ENCODE results near the gene PARVA. TPM values are rescaled to one million over a fixed set of nuclear protein-coding genes. Genes with fewer than 3 reads are reported as not detected.
A peak's percentile ranks its signal among the peaks of the same experiment; 100 is the strongest.

Gene PARVA
- total RNA-seq, 4 donors from 2014 or later = 167 to 245 (median 240) TPM

DNA sequence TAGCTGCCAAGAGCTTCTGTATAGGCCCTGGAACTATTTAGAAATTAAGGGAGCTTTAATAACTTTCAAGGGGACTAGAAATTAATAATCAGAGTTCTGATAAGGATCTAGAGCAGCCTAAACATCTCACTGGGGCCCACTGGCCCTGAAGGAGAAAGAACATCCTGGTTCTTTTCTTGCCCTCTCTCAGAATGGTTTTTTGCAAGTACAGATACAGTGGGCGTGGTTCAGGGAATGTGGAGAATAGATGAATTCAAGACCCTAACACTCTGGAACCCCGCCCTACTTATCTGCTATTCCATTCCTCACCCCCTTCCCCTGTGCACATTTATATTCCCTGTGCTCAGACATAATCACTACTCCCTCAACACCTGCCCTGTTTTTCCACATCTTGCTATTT is 90.2 kb downstream of the PARVA start:
- no peak for ATAC-seq
- no peaks in the 10 kb centered on the region for H3K36me3 ChIP-seq
- H3K27ac ChIP-seq = peak overlapping the region in 3 of 4 donors; percentile 76 to 82 (median 79)
- no peaks in the 10 kb centered on the region for H3K27me3 ChIP-seq
- no peak overlapping the region for H3K4me3 ChIP-seq
- WGBS, 2 donors (ENCODE audit: low coverage in 1 of 2) = 93 to 100% methylated on average over 2 of the region's 2 CpGs
- TF ChIP-seq, protein P1, sequence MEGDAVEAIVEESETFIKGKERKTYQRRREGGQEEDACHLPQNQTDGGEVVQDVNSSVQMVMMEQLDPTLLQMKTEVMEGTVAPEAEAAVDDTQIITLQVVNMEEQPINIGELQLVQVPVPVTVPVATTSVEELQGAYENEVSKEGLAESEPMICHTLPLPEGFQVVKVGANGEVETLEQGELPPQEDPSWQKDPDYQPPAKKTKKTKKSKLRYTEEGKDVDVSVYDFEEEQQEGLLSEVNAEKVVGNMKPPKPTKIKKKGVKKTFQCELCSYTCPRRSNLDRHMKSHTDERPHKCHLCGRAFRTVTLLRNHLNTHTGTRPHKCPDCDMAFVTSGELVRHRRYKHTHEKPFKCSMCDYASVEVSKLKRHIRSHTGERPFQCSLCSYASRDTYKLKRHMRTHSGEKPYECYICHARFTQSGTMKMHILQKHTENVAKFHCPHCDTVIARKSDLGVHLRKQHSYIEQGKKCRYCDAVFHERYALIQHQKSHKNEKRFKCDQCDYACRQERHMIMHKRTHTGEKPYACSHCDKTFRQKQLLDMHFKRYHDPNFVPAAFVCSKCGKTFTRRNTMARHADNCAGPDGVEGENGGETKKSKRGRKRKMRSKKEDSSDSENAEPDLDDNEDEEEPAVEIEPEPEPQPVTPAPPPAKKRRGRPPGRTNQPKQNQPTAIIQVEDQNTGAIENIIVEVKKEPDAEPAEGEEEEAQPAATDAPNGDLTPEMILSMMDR (IDR thresholded peaks at IDR 0.05) = no peak
- TF ChIP-seq EP300 (IDR thresholded peaks at IDR 0.05) (no peak), POLR2A (IDR thresholded peaks at IDR 0.05) (no peak), POLR2AphosphoS5 (IDR thresholded peaks at IDR 0.05) (no peak)
- H3K9me3 ChIP-seq = peaks cover 0 to 11% (median 0%) of the 10 kb centered on the region in 3 donors
- peaks cover 18 to 56% (median 19%) of the 10 kb centered on the region in 3 donors for H3K4me1 ChIP-seq

GRCh38 chr11:12469451-12469850 is 92.1 kb downstream of the PARVA start:
- Histone ChIP-seq H3K36me3 (peaks cover 0 to 10% of the 10 kb centered on the region in 2 donors), H3K4me3 (peak overlapping the region; percentile 9 to 10), H3K9me3 (peaks cover 0 to 7% (median 0%) of the 10 kb centered on the region in 3 donors), H3K27me3 (no peaks in the 10 kb centered on the region), H3K27ac (peak overlapping the region; percentile 76 to 87 (median 80)), H3K4me1 (peaks cover 19 to 71% (median 20%) of the 10 kb centered on the region in 3 donors)
- ATAC-seq = peak; percentile 67
- WGBS, 2 donors (ENCODE audit: low coverage in 1 of 2) = 0 to 11% methylated on average over 1 to 3 of the region's 3 CpGs
- TF ChIP-seq POLR2AphosphoS5 (IDR thresholded peaks at IDR 0.05) (peak; percentile 80), POLR2A (IDR thresholded peaks at IDR 0.05) (no peak), EP300 (IDR thresholded peaks at IDR 0.05) (no peak)
- TF ChIP-seq, protein P1 (IDR thresholded peaks at IDR 0.05) = peak in 1 of 4 experiments; percentile 1

- no peak for ATAC-seq
- Histone ChIP-seq H3K9me3 (no peaks in the 10 kb centered on the region), H3K4me1 (peaks cover 19 to 71% (median 20%) of the 10 kb centered on the region in 3 donors), H3K4me3 (no peak overlapping the region), H3K27me3 (no peaks in the 10 kb centered on the region), H3K27ac (peak overlapping the region; percentile 44 to 82 (median 78)), H3K36me3 (peaks cover 0 to 18% of the 10 kb centered on the region in 2 donors)
- 55% methylated on average over 2 of the region's 2 CpGs; no CpG with 5 or more reads in 1 of the 2 donors for WGBS, 2 donors (ENCODE audit: low coverage in 1 of 2)
- TF ChIP-seq POLR2A (IDR thresholded peaks at IDR 0.05) (no peak), EP300 (IDR thresholded peaks at IDR 0.05) (no peak), POLR2AphosphoS5 (IDR thresholded peaks at IDR 0.05) (no peak)
- TF ChIP-seq, protein P1 (IDR thresholded peaks at IDR 0.05) = no peak
Observed at GRCh38 chr11:12470236-12470635, 92.9 kb downstream of the PARVA start.

DNA sequence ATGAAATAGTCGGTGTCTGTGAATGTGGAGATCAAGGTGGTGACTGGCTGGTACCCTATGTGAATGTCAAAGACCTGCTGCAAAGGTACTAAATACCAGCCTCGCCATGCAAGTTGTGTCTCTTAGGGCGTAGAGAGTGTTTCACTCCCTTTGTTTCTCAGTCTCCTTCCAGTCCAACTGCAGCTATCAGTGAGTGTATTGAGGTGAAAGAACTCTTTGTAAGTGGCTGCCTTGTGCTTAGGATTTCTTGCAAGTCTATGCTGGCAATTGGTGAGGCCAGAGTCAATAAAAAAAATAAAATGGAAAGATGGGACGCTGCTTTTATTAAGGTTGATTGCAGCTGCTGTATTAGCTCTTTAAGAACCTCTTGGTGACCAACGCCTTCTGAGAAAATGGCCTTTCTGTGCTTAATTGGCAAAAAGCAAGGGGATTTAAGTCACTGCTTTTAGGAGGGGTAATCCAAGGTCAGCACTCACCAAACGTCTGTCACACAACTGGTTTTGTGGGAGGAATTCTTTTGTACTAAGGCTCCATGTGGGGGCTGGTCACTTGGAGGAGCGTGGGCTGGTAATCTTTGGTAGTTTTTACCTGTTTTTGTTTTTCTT is 95.1 kb downstream of the PARVA start:
- H3K27ac ChIP-seq = peak overlapping the region; percentile 12 to 82 (median 50)
- 57 to 66% methylated on average over 2 to 6 of the region's 7 CpGs for WGBS, 2 donors (ENCODE audit: low coverage in 1 of 2)
- no peak for ATAC-seq

More for the DNA sequence above, 95.1 kb downstream of the PARVA start:
- Histone ChIP-seq H3K36me3 (peaks cover 0 to 41% of the 10 kb centered on the region in 2 donors), H3K4me1 (peaks cover 19 to 65% (median 20%) of the 10 kb centered on the region in 3 donors), H3K9me3 (no peaks in the 10 kb centered on the region), H3K27me3 (no peaks in the 10 kb centered on the region), H3K4me3 (no peak overlapping the region)
- no peak for TF ChIP-seq POLR2A (IDR thresholded peaks at IDR 0.05)
- TF ChIP-seq POLR2AphosphoS5 (IDR thresholded peaks at IDR 0.05) = no peak
- TF ChIP-seq, protein P1 (IDR thresholded peaks at IDR 0.05) = no peak
- TF ChIP-seq EP300 (IDR thresholded peaks at IDR 0.05) = no peak

All from gastroesophageal sphincter (tissue), 4 donors.